ENCODE results near the gene KLHL41. TPM values are rescaled to one million over a fixed set of nuclear protein-coding genes. Genes with fewer than 3 reads are reported as not detected.

Gene KLHL41
- total and polyA plus RNA-seq, 2 experiments from 2014 or later, result 0.34 to 1.8 TPM

- Histone ChIP-seq H3K4me3 (no peak overlapping the region), H3K4me2 (no peak overlapping the region), H3K9me3 (ENCODE audit: low read depth) (no peaks in the 10 kb centered on the region), H3K4me1 (ENCODE audit: insufficient read depth) (no peaks in the 10 kb centered on the region), H2AFZ (no peak overlapping the region), H3K9me2 (replicated peaks; ENCODE audit: insufficient read depth) (no peaks in the 10 kb centered on the region), H3K27me3 (no peaks in the 10 kb centered on the region), H3K36me3 (replicated peaks; ENCODE audit: insufficient read depth, low read depth) (no peaks in the 10 kb centered on the region), H3K27ac (no peak overlapping the region), H3K79me2 (no peaks in the 10 kb centered on the region), H4K20me1 (ENCODE audit: insufficient read depth, poor library complexity, severe bottlenecking) (no peaks in the 10 kb centered on the region)
- DNase-seq (ENCODE audit: low spot score), result no peak
- TF ChIP-seq EZH2 (IDR thresholded peaks at IDR 0.05; ENCODE audit: borderline replicate concordance) (no peak), CTCF (IDR thresholded peaks at IDR 0.05; ENCODE audit: poor library complexity) (no peak), EZH2phosphoT487 (IDR thresholded peaks at IDR 0.05; ENCODE audit: low read depth, severe bottlenecking, unreplicated experiment) (no peak)
- 81% methylated on average over 2 of the region's 2 CpGs for WGBS (ENCODE audit: low lambda C conversion rate, missing lambda C conversion rate)
These were observed 44.6 kb upstream of the KLHL41 start for GRCh38 chr2:169464882-169465281.

GRCh38 chr2:169468841-169469240 is 40.7 kb upstream of the KLHL41 start:
- Histone ChIP-seq H3K27me3 (no peaks in the 10 kb centered on the region), H3K27ac (no peak overlapping the region), H3K9me3 (ENCODE audit: low read depth) (no peaks in the 10 kb centered on the region), H3K4me3 (no peak overlapping the region), H2AFZ (no peak overlapping the region), H3K79me2 (no peaks in the 10 kb centered on the region), H4K20me1 (ENCODE audit: insufficient read depth, poor library complexity, severe bottlenecking) (no peaks in the 10 kb centered on the region), H3K36me3 (replicated peaks; ENCODE audit: insufficient read depth, low read depth) (no peaks in the 10 kb centered on the region), H3K9me2 (replicated peaks; ENCODE audit: insufficient read depth) (no peaks in the 10 kb centered on the region), H3K4me2 (no peak overlapping the region), H3K4me1 (ENCODE audit: insufficient read depth) (no peaks in the 10 kb centered on the region)
- DNase-seq (ENCODE audit: low spot score), result no peak
- 100% methylated on average over 1 of the region's 1 CpG for WGBS (ENCODE audit: low lambda C conversion rate, missing lambda C conversion rate)
- TF ChIP-seq EZH2 (IDR thresholded peaks at IDR 0.05; ENCODE audit: borderline replicate concordance), result no peak
- TF ChIP-seq CTCF (IDR thresholded peaks at IDR 0.05; ENCODE audit: poor library complexity), result no peak
- TF ChIP-seq EZH2phosphoT487 (IDR thresholded peaks at IDR 0.05; ENCODE audit: low read depth, severe bottlenecking, unreplicated experiment), result no peak

GRCh38 chr2:169469952-169470572 is 39.4 kb upstream of the KLHL41 start:
- Histone ChIP-seq H3K9me3 (ENCODE audit: low read depth) (no peaks in the 10 kb centered on the region), H3K36me3 (replicated peaks; ENCODE audit: insufficient read depth, low read depth) (no peaks in the 10 kb centered on the region), H3K27me3 (no peaks in the 10 kb centered on the region), H3K9me2 (replicated peaks; ENCODE audit: insufficient read depth) (no peaks in the 10 kb centered on the region), H3K4me3 (no peak overlapping the region), H3K4me1 (ENCODE audit: insufficient read depth) (no peaks in the 10 kb centered on the region), H3K27ac (no peak overlapping the region), H4K20me1 (ENCODE audit: insufficient read depth, poor library complexity, severe bottlenecking) (no peaks in the 10 kb centered on the region), H2AFZ (no peak overlapping the region), H3K79me2 (no peaks in the 10 kb centered on the region), H3K4me2 (no peak overlapping the region)
- 78% methylated on average over 3 of the region's 3 CpGs for WGBS (ENCODE audit: low lambda C conversion rate, missing lambda C conversion rate)
- no peak for DNase-seq (ENCODE audit: low spot score)
- TF ChIP-seq CTCF (IDR thresholded peaks at IDR 0.05; ENCODE audit: poor library complexity) (no peak), EZH2 (IDR thresholded peaks at IDR 0.05; ENCODE audit: borderline replicate concordance) (no peak), EZH2phosphoT487 (IDR thresholded peaks at IDR 0.05; ENCODE audit: low read depth, severe bottlenecking, unreplicated experiment) (no peak)
